NOMO-1 treated with dmso at 0.1 percent for 144 hours (cell line): Measurements from ENCODE around the gene GGN.
"Not testable (repeated sequence)": the region's sequence is repeated elsewhere in the genome, so short reads cannot be mapped to it uniquely, and the experiment has no call there.

Experiments
- DNase-seq: peaks from one replicate; lab custom pipeline; 2025; ENCODE audit not compliant: unreplicated experiment; lab: John Stamatoyannopoulos, UW

The GGN gene

GRCh38 chr19:38362946-38363688, 24.7 kb downstream of the GGN start:
- not testable (repeated sequence) for DNase-seq

- DNase-seq, result peak; percentile 84
Observed at GRCh38 chr19:38362076-38362945, 25.5 kb downstream of the GGN start.

GRCh38 chr19:38361633-38362075, 26.2 kb downstream of the GGN start:
- peak; percentile 75 for DNase-seq

- no peak for DNase-seq
Observed at GRCh38 chr19:38360839-38361631, 26.8 kb downstream of the GGN start.

- DNase-seq, result no peak
Observed at GRCh38 chr19:38360351-38360750, 27.5 kb downstream of the GGN start.

GRCh38 chr19:38359242-38360021, 28.4 kb downstream of the GGN start:
- no peak for DNase-seq

- no peak for DNase-seq
Observed at GRCh38 chr19:38358071-38358470, 29.8 kb downstream of the GGN start.

GRCh38 chr19:38355728-38356725, 31.8 kb downstream of the GGN start:
- DNase-seq, result no peak

- DNase-seq, result no peak
Observed at GRCh38 chr19:38352611-38353010, 35.2 kb downstream of the GGN start.

GRCh38 chr19:38351865-38352395, 35.9 kb downstream of the GGN start:
- DNase-seq, result no peak

GRCh38 chr19:38350883-38351282, 37.0 kb downstream of the GGN start:
- no peak for DNase-seq

- DNase-seq, result no peak
Observed at GRCh38 chr19:38346837-38347236, 41.0 kb downstream of the GGN start.

GRCh38 chr19:38340927-38341326, 46.9 kb downstream of the GGN start:
- no peak for DNase-seq

GRCh38 chr19:38339011-38339410, 48.8 kb downstream of the GGN start:
- DNase-seq, result not testable (repeated sequence)

- DNase-seq, result no peak
Observed at GRCh38 chr19:38337360-38337653, 50.5 kb downstream of the GGN start.

- DNase-seq, result peak; percentile 98
Observed at GRCh38 chr19:38336638-38337359, 51.0 kb downstream of the GGN start.

- DNase-seq, result peak; percentile 97
Observed at GRCh38 chr19:38335949-38336637, 51.7 kb downstream of the GGN start.
